GM18909 (cell line): Measurements from ENCODE around the gene VAC14.
A peak's percentile ranks its signal among the peaks of the same experiment; 100 is the strongest.

ENCODE experiments used
- ATAC-seq: cut with Tn5 transposase; IDR thresholded peaks from one replicate; pipeline ENCODE4 v1.9.1; 2021; ENCODE audit warnings: mild to moderate bottlenecking; ENCODE audit not compliant: unreplicated experiment, poor library complexity

Gene VAC14

GRCh38 chr16:70696952-70697593 lies 103.9 kb downstream of the VAC14 start:
- no peak for ATAC-seq

DNA sequence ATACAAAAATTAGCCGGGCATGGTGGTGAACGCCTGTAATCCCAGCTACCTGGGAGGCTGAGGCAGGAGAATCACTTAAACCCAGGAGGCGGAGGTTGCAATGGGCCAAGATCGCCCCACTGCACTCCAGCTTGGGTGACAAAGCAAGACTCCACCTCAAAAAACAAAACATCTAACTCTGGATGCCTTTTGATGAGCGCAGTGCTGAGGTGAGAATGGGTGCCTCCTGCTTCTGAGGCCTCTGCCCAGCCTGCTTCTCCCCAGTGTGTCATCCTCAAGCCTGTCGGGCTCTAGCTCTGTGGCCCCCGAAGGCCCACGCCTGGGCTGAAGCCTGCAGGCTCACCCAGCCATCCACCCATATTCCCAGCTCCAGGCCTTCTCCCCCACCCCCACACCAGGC lies 104.6 kb downstream of the VAC14 start:
- no peak for ATAC-seq

DNA sequence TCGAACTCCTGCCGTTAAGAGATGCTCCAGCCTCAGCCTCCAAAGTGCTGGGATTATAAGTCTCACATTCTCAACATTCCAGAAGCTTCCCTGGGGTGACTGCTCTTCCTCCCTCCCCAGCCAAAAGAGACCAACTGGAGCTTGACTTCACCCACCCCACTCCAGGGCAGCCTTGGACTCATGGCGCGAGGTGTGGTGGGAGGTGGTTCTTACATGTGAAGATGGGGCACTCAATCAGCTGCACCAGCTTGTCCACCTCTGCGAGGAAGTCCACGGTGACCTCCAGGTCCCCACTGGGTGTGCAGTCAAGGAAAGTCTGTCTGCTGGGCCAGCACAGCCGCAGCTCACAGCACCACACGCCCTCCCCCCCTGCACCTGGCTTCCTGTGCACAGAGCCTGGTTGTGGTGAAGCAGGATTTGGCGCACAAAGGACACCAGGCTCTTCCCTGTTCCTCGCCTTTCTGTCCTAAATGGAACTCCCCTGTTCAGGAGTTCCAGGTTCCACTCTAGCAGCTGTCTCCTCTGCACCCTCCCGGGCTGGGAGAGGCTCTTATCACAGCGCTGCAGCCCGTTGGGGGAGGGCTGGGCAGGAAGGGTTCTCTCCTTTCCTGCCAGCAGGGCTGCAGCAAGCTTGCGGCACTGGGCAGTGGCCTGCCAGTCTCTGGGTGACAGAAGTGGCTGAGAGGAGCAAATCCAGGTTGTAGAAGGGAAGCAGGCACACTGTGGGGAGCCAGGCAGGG lies 105.5 kb downstream of the VAC14 start:
- ATAC-seq, result peak; percentile 44

DNA sequence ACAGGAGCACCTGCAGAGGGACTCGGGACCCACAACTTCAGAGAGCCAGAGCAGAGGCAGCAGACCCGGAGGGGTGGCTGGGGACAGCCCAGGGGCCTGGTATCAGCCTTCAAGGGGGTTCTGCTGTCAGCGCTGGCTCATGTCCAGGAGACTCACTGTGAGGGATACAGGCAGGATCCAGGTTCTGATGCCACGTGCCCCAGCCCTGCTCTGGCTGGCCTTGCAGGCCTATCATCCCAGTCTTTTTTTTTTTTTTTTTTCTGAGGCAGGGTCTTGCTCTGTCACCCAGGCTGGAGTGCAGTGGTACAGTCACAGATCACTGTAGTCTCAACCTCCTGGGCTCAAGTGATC lies 106.1 kb downstream of the VAC14 start:
- no peak for ATAC-seq

- no peak for ATAC-seq
These were observed 106.7 kb downstream of the VAC14 start for GRCh38 chr16:70694088-70694867.

DNA sequence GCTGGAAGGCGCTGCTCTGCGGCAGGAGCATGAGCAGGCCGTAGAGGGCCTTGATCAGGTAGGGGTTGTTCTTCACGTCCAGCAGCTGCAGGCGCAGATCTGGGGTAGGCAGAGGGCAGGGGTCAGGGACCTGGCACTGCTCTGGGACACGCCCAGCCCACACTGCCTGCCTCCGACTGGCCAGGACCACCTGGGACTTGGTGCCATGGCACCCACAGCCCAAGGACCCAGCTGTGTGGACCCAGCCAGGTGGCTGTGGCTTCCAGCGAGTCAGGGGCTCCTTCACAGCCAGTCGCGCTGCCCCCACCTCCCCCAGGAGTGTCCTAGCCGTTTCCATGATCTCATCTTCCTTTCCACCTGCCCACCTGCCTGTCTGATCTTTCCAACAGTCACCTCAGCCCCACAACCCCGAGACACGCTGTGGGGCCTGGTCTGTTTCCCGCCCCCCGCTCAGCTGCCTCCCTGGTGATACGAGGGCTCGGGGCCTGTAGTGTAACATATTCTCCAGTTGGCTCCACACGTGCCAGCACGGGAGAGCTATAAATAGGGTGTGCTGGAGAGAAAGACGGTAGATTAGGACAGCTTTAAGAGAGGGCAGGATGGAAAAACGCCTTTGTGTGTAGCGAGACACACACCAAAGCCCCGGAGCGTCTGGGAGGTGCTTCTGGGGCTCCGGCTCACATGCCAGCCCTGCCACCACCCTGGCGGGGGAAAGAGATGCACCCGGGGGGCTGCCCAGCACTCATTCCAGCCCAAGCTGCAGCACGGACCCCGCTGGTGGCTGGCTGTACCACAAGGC lies 107.9 kb downstream of the VAC14 start:
- ATAC-seq, result no peak

- ATAC-seq, result no peak
These were observed 108.7 kb downstream of the VAC14 start for GRCh38 chr16:70692130-70692872.

- no peak for ATAC-seq
These were observed 109.5 kb downstream of the VAC14 start for GRCh38 chr16:70691223-70692129.

- ATAC-seq, result no peak
These were observed 110.7 kb downstream of the VAC14 start for GRCh38 chr16:70689970-70690891.

- ATAC-seq, result no peak
These were observed 111.7 kb downstream of the VAC14 start for GRCh38 chr16:70689035-70689969.

- no peak for ATAC-seq
These were observed 112.7 kb downstream of the VAC14 start for GRCh38 chr16:70688246-70688742.

GRCh38 chr16:70687671-70688245 lies 113.2 kb downstream of the VAC14 start:
- ATAC-seq, result no peak

DNA sequence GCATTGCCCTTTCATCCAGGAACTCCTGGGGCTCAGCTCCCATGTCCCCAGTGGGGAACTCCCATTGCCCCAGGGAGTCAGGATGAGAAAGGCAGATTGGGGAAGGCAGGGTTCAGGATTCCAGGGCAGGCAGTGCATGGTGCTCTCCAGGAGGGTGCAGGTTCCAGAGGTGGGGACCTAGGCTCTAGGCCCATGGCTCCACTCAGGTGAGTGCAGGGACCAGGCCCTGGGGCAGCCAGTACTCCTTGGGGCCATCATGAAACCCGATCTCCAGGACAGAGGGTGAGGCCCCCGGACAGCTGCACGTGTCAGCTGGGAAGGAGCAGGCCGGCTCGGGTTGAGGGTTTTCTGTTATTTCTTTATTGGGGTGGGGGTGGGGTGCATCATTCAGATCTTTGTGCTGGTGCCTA lies 113.9 kb downstream of the VAC14 start:
- ATAC-seq, result no peak

- no peak for ATAC-seq
These were observed 114.4 kb downstream of the VAC14 start for GRCh38 chr16:70686376-70687101.

- no peak for ATAC-seq
These were observed 115.0 kb downstream of the VAC14 start, which contains the start of gene MTSS2 for GRCh38 chr16:70685938-70686375. Gene MTSS2, minus strand, starts transcription at chr16:70686053. Its CDS starts 262 bp downstream, at chr16:70685791.
